Osteoblast (primary cell): ENCODE results near the gene CAV1. TPM values are rescaled to one million over a fixed set of nuclear protein-coding genes. Genes with fewer than 3 reads are reported as not detected.

Experiments used
- DNase-seq: peaks from one replicate; pipeline ENCODE4 v3.0.0; 2011; ENCODE audit warnings: low spot score, mixed read lengths; ENCODE audit not compliant: insufficient read length; ENCODE audit errors: missing footprints
- H2AFZ ChIP-seq: 2 replicates; pipeline ENCODE4 v1.6.0; 2011; ENCODE audit warnings: mild to moderate bottlenecking, low read length
- H3K27ac ChIP-seq: 2 replicates; pipeline ENCODE4 v1.5.1; 2011; ENCODE audit warnings: mild to moderate bottlenecking, low read depth, low read length, moderate library complexity
- H3K27me3 ChIP-seq: 2 replicates; pipeline ENCODE4 v1.6.0; 2012; ENCODE audit warnings: mild to moderate bottlenecking, control low read depth, inconsistent platforms, low read length, moderate library complexity; ENCODE audit not compliant: insufficient read depth
- H3K36me3 ChIP-seq: 2 replicates; pipeline ENCODE4 v1.5.1; 2011; ENCODE audit warnings: mild to moderate bottlenecking, low read length, control low read depth, moderate library complexity; ENCODE audit not compliant: insufficient read depth
- H3K4me1 ChIP-seq: 2 replicates; pipeline ENCODE4 v1.5.1; 2011; ENCODE audit warnings: mild to moderate bottlenecking, low read length, control low read depth, moderate library complexity; ENCODE audit not compliant: insufficient read depth
- H3K4me2 ChIP-seq: 2 replicates; pipeline ENCODE4 v1.6.0; 2011; ENCODE audit warnings: mild to moderate bottlenecking, low read length; ENCODE audit not compliant: insufficient read depth
- H3K4me3 ChIP-seq: fragments of 200-600 bp; sonication (generic); 3 replicates; pipeline ENCODE4 v1.5.1; 2012; ENCODE audit warnings: mild to moderate bottlenecking, low read length, inconsistent platforms; ENCODE audit not compliant: insufficient read depth
- H3K79me2 ChIP-seq: 2 replicates; pipeline ENCODE4 v1.6.0; 2012; ENCODE audit warnings: mild to moderate bottlenecking, low read length, control low read depth, inconsistent platforms; ENCODE audit not compliant: insufficient read depth
- H3K9me3 ChIP-seq: 2 replicates; pipeline ENCODE4 v1.5.1; 2011; ENCODE audit warnings: low read depth, low read length, control low read depth
- H4K20me1 ChIP-seq: 2 replicates; pipeline ENCODE4 v1.6.0; 2012; ENCODE audit warnings: mild to moderate bottlenecking, low read length, control low read depth; ENCODE audit not compliant: insufficient read depth
- CTCF ChIP-seq: IDR thresholded peaks from 2 replicates; pipeline ENCODE4 v1.5.1; 2011; ENCODE audit warnings: mild to moderate bottlenecking, low read depth, low read length, moderate library complexity; ENCODE audit errors: extremely low read depth
- total RNA-seq: library from RNA; depleted of rRNA; stranded (reverse); fragments of >200 nt; gene quantifications from 2 replicates; pipeline ENCODE4 v1.2.3, GENCODE V29; 2012

The CAV1 gene
- total RNA-seq, 1 donor = 337 TPM

GRCh38 chr7:116505823-116506222 lies 19.0 kb upstream of the CAV1 start:
- no peak overlapping the region for H3K27ac ChIP-seq
- H3K4me3 ChIP-seq = no peak overlapping the region
- H2AFZ ChIP-seq = no peak overlapping the region
- no peaks in the 10 kb centered on the region for H3K9me3 ChIP-seq
- no peaks in the 10 kb centered on the region for H4K20me1 ChIP-seq
- peaks cover 24% of the 10 kb centered on the region for H3K4me1 ChIP-seq
- no peaks in the 10 kb centered on the region for H3K27me3 ChIP-seq
- DNase-seq = no peak
- peaks cover 39% of the 10 kb centered on the region for H3K79me2 ChIP-seq
- peaks cover 29% of the 10 kb centered on the region for H3K36me3 ChIP-seq
- H3K4me2 ChIP-seq = no peak overlapping the region
- TF ChIP-seq CTCF = no peak

DNA sequence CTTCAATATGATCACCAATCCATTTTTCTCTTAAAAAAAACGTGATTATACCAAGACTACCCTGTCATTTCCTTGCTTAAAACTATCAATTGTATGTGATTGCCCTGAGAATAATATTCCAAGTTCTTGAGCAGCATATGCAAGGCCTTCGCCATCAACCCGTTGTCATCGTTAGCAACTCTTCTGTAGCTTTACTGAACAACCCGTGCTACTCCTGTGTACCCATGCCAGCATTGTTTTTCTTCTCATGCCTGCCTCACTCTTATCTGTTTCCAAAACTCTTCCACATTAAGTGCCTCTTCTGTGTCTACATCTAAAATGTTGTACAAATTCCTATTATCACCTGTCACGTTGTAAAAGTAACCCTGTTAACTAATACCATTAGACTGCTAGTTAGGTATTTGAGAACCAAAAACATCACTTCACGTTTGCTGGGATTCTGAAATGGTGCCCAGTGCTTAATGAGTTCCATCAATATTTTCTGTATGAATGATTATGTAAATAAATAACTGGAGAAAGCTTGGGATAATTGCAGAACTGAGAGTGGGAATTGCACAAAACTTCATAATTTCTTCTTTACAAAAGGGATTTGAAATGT lies 14.8 kb upstream of the CAV1 start:
- Histone ChIP-seq H3K9me3 (no peaks in the 10 kb centered on the region), H3K36me3 (peaks cover 29% of the 10 kb centered on the region), H2AFZ (no peak overlapping the region), H3K4me3 (no peak overlapping the region), H3K27ac (peak overlapping the region; percentile 8), H3K27me3 (no peaks in the 10 kb centered on the region), H3K79me2 (peaks cover 6% of the 10 kb centered on the region), H4K20me1 (no peaks in the 10 kb centered on the region), H3K4me1 (peaks cover 27% of the 10 kb centered on the region), H3K4me2 (no peak overlapping the region)
- TF ChIP-seq CTCF = no peak
- DNase-seq = no peak

DNA sequence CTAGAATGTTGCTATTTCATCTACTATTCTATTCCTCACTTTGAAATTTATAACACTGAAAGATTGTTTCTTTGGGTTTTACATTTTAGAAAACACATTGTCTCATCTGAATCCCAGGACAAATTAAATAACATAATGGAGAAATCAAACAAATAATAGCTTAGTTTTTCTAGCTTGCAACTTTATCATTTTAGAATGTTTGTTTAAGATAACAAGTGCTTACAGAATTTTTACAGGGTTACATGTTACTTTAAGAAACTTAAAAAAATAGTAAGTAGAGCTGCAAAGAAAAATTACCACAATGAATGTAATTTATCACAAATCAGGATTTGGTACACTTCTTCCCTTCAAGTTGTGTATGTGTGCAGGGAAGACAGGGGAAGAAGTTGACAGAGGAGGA lies 14.0 kb upstream of the CAV1 start:
- no peak overlapping the region for H3K4me3 ChIP-seq
- peaks cover 24% of the 10 kb centered on the region for H3K36me3 ChIP-seq
- H3K4me1 ChIP-seq = peaks cover 27% of the 10 kb centered on the region
- TF ChIP-seq CTCF = no peak
- no peak for DNase-seq
- H4K20me1 ChIP-seq = no peaks in the 10 kb centered on the region
- no peaks in the 10 kb centered on the region for H3K9me3 ChIP-seq
- peak overlapping the region; percentile 87 for H3K4me2 ChIP-seq
- H3K79me2 ChIP-seq = peaks cover 2% of the 10 kb centered on the region
- H2AFZ ChIP-seq = no peak overlapping the region
- H3K27me3 ChIP-seq = no peaks in the 10 kb centered on the region
- H3K27ac ChIP-seq = peak overlapping the region; percentile 78

DNA sequence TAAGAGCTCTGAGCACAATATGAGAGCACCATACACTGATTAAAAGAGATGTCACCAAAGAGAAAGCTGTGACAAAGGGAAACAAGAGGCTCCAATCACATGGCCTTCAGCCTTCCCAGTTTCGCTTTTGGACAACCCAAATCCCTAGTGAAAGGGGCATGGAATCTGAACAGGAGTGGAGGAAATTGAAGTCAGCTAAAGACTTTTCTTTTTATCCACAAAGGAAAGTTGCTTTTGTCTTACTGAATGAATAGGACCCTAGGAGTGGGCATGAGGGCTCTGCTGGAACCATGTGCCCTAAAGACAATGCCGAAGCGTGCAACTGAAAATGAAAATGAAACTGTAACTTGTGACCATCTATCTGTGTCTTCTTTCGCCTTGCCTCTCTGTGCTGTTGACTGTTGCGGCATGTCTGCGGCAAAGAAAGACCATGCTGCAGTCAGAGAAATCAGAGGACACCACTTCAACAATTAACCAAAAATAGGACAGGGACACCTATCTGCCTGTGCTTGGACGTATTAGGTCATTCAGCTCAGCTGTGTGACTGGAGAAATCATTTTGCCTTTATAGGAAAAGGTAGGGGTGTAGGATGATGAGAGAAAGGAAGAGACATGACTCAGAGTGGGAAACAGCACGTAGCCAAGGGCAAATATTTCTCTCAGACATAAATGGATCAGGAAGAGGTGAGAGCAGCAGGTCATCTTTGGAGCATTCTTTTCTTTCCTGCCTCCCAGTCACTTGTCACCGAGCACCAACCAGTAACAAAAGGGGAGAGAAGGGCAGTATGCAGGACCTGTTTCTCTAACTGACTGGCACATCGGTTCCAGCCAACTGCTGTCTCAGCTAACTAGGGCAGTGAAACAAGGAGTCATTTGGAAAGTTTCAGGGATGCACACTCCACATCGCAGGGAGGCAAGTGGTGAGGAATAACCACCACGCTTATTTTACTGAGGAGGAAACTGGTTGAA lies 13.0 kb upstream of the CAV1 start:
- peak overlapping the region; percentile 86 for H2AFZ ChIP-seq
- H3K36me3 ChIP-seq = peaks cover 13% of the 10 kb centered on the region
- peak overlapping the region; percentile 70 for H3K4me3 ChIP-seq
- H3K79me2 ChIP-seq = no peaks in the 10 kb centered on the region
- peak overlapping the region; percentile 87 for H3K4me2 ChIP-seq
- DNase-seq = no peak
- no peaks in the 10 kb centered on the region for H4K20me1 ChIP-seq
- no peaks in the 10 kb centered on the region for H3K27me3 ChIP-seq
- H3K4me1 ChIP-seq = peaks cover 27% of the 10 kb centered on the region
- no peaks in the 10 kb centered on the region for H3K9me3 ChIP-seq
- no peak for TF ChIP-seq CTCF
- peak overlapping the region; percentile 78 for H3K27ac ChIP-seq
